Measurements from ENCODE around the gene SKP1. TPM values are rescaled to one million over a fixed set of nuclear protein-coding genes. Genes with fewer than 3 reads are reported as not detected.
"Not testable (repeated sequence)": the region's sequence is repeated elsewhere in the genome, so short reads cannot be mapped to it uniquely, and the experiment has no call there.

Gene SKP1
- total RNA-seq, 1 donor from 2014 or later: 287 TPM

- peak; percentile 69 for DNase-seq
These were observed 782 bp upstream of the SKP1 start for GRCh38 chr5:134177369-134178095.

DNA sequence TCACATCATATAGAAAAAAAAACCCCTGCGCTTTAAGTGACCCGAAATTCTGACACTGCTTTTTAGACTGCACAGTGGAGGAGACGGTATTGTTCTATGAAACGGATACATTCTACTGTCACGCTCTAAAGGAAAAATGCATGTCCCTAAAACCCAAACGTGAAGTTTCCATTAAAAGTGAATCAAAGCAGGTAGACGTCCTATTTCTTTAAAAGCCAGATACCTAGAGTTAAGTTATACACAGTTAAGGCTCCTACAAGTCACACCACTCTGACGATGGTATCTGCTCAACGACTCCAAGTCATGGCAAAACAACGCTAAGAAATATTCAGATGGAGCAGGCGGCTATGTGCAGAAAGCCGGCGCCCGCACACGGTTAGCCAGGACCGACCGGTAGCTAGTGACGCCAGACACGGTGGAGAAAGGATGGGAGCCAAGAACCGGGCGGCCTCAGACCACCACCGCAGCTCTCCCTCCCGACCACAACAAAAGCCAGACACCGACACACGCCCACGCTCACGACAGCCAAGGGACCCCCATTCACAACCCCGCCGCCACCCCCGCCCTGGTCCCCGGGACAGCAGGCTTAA lies 734 bp downstream of the SKP1 start:
- DNase-seq: no peak

GRCh38 chr5:134174841-134175839 lies 1.6 kb downstream of the SKP1 start:
- DNase-seq: peak; percentile 65

DNA sequence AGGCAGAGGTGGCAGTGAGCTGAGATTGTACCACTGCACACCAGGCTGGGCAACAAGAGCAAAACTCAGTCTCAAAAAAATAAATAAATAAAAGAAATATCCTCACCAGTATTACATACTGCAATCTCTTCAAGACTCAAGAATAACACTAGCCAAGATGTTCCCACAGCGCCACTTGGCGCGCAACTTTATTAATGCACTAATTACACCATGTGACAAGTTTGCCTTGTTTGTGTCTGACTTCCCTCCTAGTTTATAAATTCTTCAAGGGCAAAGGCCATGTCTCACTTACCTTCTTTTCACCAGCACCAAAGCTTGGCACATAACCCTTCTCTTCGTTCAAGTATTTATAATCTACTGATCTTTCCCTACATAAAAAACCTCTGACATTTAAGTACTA lies 4.8 kb downstream of the SKP1 start:
- DNase-seq: no peak

DNA sequence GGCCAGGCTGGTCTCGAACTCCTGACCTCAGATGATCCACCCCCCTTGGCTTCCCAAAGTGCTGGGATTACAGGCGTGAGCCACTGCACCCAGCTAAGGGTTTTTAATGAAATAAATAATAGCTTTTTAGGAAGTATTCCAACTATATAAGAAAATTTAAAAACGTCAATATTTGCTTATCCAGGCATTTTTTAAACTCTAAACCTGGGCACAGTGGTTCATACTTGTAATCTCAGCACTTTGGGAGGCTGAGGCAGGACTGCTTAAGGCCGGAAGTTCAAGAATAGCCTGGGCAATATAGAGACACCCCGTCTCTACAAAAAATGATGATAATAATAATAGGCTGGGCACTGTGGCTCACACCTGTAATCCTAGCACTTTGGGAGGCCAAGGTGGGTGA lies 14.2 kb downstream of the SKP1 start:
- DNase-seq: no peak

GRCh38 chr5:134161513-134162395 lies 15.0 kb downstream of the SKP1 start:
- DNase-seq: no peak

GRCh38 chr5:134153657-134154056 lies 23.1 kb downstream of the SKP1 start:
- no peak for DNase-seq

- DNase-seq: no peak
These were observed 23.5 kb downstream of the SKP1 start for GRCh38 chr5:134153241-134153640.

DNA sequence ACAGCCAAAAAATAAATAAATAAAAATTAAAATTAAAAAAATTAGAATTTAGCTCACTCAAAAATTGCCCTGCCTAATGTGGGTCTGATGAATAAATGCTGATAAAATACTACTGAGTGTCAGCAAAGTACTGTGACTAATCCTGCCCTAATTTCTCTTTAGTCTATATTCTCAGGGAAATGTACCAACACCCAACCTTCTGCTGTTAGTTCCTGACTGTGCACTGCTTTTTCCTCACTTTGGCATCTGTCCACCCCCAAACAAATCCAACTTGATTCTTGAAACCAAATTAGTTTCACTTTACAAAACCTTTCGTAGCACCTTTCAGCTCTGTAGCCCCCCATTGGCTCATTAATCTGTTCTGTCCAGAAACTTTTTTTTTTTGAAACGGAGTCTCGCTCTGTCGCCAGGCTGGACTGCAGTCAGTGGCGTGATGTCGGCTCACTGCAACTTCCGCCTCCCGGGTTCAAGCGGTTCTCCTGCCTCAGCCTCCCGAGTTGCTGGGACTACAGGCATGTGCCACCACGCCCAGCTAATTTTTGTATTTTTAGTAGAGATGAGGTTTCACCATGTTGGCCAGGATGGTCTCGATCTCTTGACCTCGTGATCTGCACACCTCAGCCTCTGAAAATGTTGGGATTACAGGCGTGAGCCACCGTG lies 24.4 kb downstream of the SKP1 start:
- not testable (repeated sequence) for DNase-seq

DNA sequence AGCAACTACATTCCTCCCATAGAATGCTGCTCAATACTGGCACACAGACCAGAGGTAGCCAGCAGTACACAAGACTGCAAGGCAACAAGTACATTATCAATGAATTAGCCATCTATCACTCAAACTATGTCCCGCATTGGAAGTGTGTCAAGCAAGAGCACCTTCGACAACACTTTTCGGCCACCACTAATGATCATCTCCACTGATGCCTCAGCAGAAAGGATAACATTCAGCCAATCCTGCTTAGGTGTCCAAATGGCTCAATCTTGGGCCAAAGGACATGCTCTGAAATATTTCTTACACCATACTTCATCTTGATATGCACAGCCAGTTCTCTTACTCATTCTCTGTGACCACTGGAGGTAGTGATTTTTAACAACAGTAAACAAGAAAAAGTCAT lies 25.0 kb downstream of the SKP1 start:
- DNase-seq: no peak

- DNase-seq: no peak
These were observed 27.0 kb downstream of the SKP1 start for GRCh38 chr5:134149571-134150303.

- no peak for DNase-seq
These were observed 27.7 kb downstream of the SKP1 start for GRCh38 chr5:134148986-134149539.

DNA sequence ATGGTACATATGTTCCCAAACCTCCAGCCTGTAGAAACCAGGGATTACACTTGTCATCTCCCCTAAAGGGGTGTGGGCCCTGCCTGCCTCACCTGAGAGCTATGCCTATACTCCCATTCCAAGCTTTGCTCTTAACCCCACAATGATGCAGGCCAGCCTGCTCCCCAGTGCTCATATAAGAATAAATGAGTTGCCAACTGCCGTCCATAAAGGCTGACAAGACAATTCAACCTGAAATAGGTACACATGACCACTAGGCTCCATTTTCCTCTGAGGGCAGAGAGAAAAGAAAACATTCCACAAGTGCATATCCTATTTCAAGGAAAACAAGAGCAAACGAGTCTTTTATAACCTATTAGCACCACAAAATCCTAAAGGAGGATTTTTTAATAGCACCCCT lies 28.4 kb downstream of the SKP1 start:
- no peak for DNase-seq

DNA sequence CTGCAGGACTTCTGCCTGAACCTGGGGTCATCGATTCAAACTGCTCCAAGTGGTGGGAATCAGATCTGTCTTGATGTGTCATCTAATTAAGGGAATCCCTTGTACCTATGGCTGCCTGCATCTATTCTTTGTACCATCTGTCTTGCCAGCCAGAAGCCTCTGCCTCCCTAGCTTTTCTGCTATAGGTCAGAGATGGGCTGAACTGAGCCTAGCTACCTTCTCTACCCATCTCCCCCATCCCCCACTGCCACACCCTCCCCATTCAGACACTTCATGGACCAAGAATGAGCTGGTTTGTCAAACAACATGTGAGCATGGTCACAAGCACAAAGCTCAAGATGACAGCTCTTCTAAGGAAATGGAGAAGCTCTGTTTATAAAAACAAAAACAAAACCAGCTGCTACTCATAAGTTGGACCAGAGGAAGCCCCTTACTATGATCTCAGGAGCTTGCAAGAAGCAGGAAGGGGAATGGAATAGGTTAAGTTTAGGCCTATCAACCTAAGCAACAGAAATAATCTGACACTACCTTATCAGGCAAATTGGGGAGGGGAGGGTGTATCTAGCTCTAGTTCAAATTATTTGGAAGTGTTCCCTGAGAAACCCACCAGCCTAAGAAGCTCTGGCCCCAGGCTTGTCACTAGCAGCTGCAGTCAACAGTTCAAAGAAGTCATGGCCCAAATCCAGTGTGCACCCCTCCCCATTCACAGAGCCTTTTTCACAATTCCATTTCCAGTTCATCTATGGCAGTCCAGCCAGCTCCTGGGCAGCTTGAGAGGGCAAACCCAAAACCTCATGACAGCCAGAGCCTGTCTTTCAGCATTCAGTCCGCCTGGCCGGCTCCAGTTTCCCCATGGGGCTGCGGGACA lies 29.9 kb downstream of the SKP1 start:
- DNase-seq: peak; percentile 28

DNA sequence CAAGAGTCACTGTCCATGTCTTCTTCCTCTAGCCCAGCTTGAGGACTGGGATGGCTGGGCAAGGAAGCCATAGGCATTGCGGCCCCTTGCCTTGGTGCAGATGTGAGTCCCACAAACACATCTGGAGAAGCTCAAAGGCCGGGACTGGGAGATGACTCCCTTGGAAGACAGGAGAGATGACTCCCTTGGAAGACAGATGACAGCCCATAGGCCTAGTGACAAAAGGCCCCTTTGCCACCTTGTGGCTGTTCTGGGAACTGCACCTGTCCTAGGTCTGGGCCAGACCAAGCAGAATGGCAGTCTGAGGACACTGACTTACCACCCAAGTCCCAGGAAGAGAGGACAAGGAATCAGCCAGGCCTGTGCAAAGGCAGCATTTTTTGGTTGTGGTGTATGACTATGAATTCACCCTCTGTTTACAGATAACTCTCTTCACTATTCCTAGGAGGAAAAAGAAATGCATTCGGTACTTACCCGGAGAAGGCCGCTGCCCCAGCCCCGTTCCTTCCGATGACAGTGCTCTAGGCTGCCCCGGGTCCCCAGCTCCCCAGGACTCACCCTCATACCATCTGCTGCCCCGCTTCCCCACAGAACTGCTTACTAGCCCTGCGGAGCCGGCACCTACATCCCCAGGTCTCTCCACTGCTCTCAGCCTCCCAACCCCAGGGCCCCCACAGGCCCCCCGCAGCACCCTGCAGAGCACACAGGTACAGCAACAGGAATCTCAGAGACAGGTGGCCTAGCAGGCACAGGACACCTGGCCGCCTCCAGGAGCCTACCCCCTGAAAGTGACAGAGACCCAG lies 30.8 kb downstream of the SKP1 start:
- peak; percentile 85 for DNase-seq

DNA sequence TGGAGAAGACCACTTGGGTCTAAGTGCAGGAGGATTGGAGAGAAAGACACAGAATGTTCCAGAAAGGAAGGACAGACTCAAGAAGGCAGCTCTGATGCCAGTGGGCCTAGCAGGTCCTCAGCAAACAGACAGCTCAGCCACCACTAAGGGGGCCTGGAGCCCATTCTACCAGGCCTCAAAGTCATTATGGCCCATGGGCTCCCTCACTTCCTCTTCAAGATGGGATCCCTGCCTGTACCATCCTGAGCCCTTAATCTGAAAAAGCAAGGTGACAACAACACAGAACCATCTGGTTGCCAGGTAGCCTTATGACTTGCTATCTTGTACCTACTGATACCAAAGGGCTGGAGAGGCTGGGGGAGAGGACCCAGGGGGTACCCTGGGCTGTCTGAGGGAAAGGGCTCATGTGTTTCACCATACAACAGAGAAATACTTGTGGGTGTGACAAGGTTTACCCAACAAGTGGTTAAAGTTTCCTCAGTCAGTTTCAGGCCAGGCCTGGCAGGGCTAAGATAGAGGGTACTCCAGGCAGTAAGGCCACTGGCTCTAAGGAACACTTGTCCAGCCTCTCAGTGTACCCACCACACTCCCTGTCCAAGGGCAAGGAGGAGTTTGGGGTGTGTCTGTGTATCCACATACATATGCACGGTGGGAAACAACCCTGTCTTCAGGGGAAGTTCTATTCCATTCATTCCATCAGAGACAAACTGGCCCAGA lies 31.6 kb downstream of the SKP1 start:
- DNase-seq: no peak
